T-cell (primary cell): ENCODE measurements around the gene CFAP77. TPM values are rescaled to one million over a fixed set of nuclear protein-coding genes. Genes with fewer than 3 reads are reported as not detected.

Experiments
- ATAC-seq, 4 experiments: fragments of 200-7000 bp in 3 of 4; fragments of 150-1000 bp in 1 of 4; cut with Tn5 transposase; replicated peaks in 1 of 4; 1 replicate in 3 of 4; 2 replicates in 1 of 4; pipeline ENCODE4 v1.10.0; 2021; ENCODE audit warnings: moderate library complexity in 3 of 4, mild to moderate bottlenecking in 2 of 4, moderate number of reproducible peaks in 1 of 4
- CTCF ChIA-PET, 2 donors: fragments of 300-600 bp; sonication (Branson Sonifier 250); formaldehyde crosslinking; loops; one replicate each; lab custom pipeline; 2022; ENCODE audit warnings: antibody characterized with exemption in 2 of 2; lab: Charles Lee
- POLR2A ChIA-PET, 2 donors: fragments of 300-600 bp; sonication (Branson Sonifier 250); formaldehyde crosslinking; loops; one replicate each; lab custom pipeline; 2022; ENCODE audit warnings: antibody characterized with exemption in 2 of 2; lab: Charles Lee
- DNase-seq, 35 experiments: peaks; one replicate each; pipeline versions ENCODE4 v3.0.0 to v3.0.0-alpha.2; 2013 to 2023
- H3K27ac ChIP-seq: one replicate; pipeline ENCODE4 v1.5.1; 2013; ENCODE audit warnings: low read length
- H3K27me3 ChIP-seq, 2 experiments: replicated peaks in 1 of 2; 1 replicate in 1 of 2; 2 replicates in 1 of 2; pipeline versions ENCODE4 v1.6.1 to v1.7.0; 2013; ENCODE audit warnings: low read length in 1 of 2, mixed read lengths in 1 of 2; ENCODE audit not compliant: control insufficient read depth in 2 of 2, insufficient read depth in 2 of 2; ENCODE audit errors: extremely low read depth in 1 of 2
- H3K36me3 ChIP-seq, 2 donors: 1 replicate in 1 of 2; 2 replicates in 1 of 2; pipeline versions ENCODE4 v1.6.1 to v1.7.0; 2013; ENCODE audit warnings: low read length in 1 of 2; ENCODE audit not compliant: control insufficient read depth in 2 of 2, insufficient read depth in 1 of 2; ENCODE audit errors: extremely low read depth in 1 of 2
- H3K4me1 ChIP-seq, 2 experiments: 1 replicate in 1 of 2; 2 replicates in 1 of 2; pipeline versions ENCODE4 v1.6.1 to v1.7.0; 2013; ENCODE audit warnings: low read length in 2 of 2, mixed read lengths in 1 of 2; ENCODE audit not compliant: insufficient read depth in 2 of 2, control insufficient read depth in 1 of 2; ENCODE audit errors: extremely low read depth in 1 of 2
- H3K4me3 ChIP-seq, 2 donors: 1 replicate in 1 of 2; 2 replicates in 1 of 2; pipeline versions ENCODE4 v1.5.1 to v1.7.0; 2013; ENCODE audit warnings: mild to moderate bottlenecking in 2 of 2, low read length in 1 of 2, moderate library complexity in 1 of 2; ENCODE audit not compliant: control insufficient read depth in 1 of 2; ENCODE audit errors: extremely low read depth in 1 of 2
- H3K9me3 ChIP-seq: 2 replicates; pipeline ENCODE4 v1.7.0; 2013
- H3K27ac Mint-ChIP-seq, 2 donors: one replicate each; pipeline ENCODE4 v1.8.0; 2020 to 2021; ENCODE audit warnings: mild to moderate bottlenecking in 2 of 2, mixed read lengths in 2 of 2
- H3K27me3 Mint-ChIP-seq, 2 donors: one replicate each; pipeline ENCODE4 v1.8.0; 2021 to 2022; ENCODE audit warnings: mixed read lengths in 2 of 2
- H3K36me3 Mint-ChIP-seq: one replicate; pipeline ENCODE4 v1.8.0; 2021; ENCODE audit warnings: mixed read lengths
- H3K4me1 Mint-ChIP-seq, 3 donors: one replicate each; pipeline ENCODE4 v1.8.0; 2020 to 2022; ENCODE audit warnings: mixed read lengths in 3 of 3, mild to moderate bottlenecking in 1 of 3
- H3K4me3 Mint-ChIP-seq, 3 donors: one replicate each; pipeline ENCODE4 v1.8.0; 2020 to 2022; ENCODE audit warnings: mild to moderate bottlenecking in 3 of 3, mixed read lengths in 3 of 3, moderate library complexity in 3 of 3
- H3K9me3 Mint-ChIP-seq, 3 donors: one replicate each; pipeline ENCODE4 v1.8.0; 2020 to 2022; ENCODE audit warnings: mixed read lengths in 3 of 3
- WGBS: methylation state at CpG from one replicate; pipeline ENCODE4 v1.1.5; 2013; ENCODE audit warnings: missing lambda C conversion rate; ENCODE audit not compliant: insufficient coverage; 5-methylcytosine and 5-hydroxymethylcytosine counted together
- total RNA-seq, 35 experiments: library from RNA in 6 of 35; stranded (reverse) in 6 of 35; fragments of 120-200 nt in 1 of 35; gene quantifications; one replicate each; pipeline versions ENCODE4 v1.2.1 to v1.2.4 and lab custom pipeline; 2013 to 2026

The CFAP77 gene
- total RNA-seq, 5 donors from 2014 or later (not counting 1 experiment from before 2014, with no cell fraction given): not detected

GRCh38 chr9:132439153-132439552, 29.1 kb downstream of the CFAP77 start:
- no peak overlapping the region for H3K4me3 ChIP-seq
- peaks cover 5 to 32% of the 10 kb centered on the region in 2 experiments for H3K27me3 ChIP-seq
- H3K4me1 ChIP-seq: no peaks in the 10 kb centered on the region
- no peaks in the 10 kb centered on the region for H3K9me3 ChIP-seq
- 35% methylated on average over 4 of the region's 4 CpGs for WGBS
- Mint-ChIP-seq H3K9me3 (no peaks in the 10 kb centered on the region), H3K27ac (no peak overlapping the region), H3K27me3 (peaks cover 44 to 60% of the 10 kb centered on the region in 2 donors), H3K36me3 (no peaks in the 10 kb centered on the region), H3K4me3 (no peak overlapping the region), H3K4me1 (no peaks in the 10 kb centered on the region)
- ATAC-seq (no peak), DNase-seq (no peak)
- ChIA-PET CTCF (no interaction called here), POLR2A (no interaction called here)
- no peaks in the 10 kb centered on the region for H3K36me3 ChIP-seq
- H3K27ac ChIP-seq: no peak overlapping the region

- WGBS: 83% methylated on average over 2 of the region's 6 CpGs
- no peak overlapping the region for H3K4me3 ChIP-seq
- DNase-seq: no peak
- no peaks in the 10 kb centered on the region for H3K4me1 ChIP-seq
- H3K36me3 Mint-ChIP-seq: no peaks in the 10 kb centered on the region
- ChIA-PET CTCF (no interaction called here), POLR2A (interaction anchor here in 1 of 2 donors (0.5 kb wide), 1 partner anchor 109 kb away, joined by 3 read pairs; no protein-coding TSS in a partner anchor)
- no peak overlapping the region for H3K27ac ChIP-seq
- ATAC-seq: no peak
- H3K27me3 Mint-ChIP-seq: peaks cover 38 to 59% of the 10 kb centered on the region in 2 donors
- no peaks in the 10 kb centered on the region for H3K9me3 Mint-ChIP-seq
- H3K27me3 ChIP-seq: peaks cover 5 to 39% of the 10 kb centered on the region in 2 experiments
- H3K4me3 Mint-ChIP-seq: no peak overlapping the region
- H3K27ac Mint-ChIP-seq: no peak overlapping the region
- H3K36me3 ChIP-seq: no peaks in the 10 kb centered on the region
- H3K4me1 Mint-ChIP-seq: no peaks in the 10 kb centered on the region
- no peaks in the 10 kb centered on the region for H3K9me3 ChIP-seq
Observed at GRCh38 chr9:132440735-132441134, 30.7 kb downstream of the CFAP77 start.

GRCh38 chr9:132441404-132441803, 31.4 kb downstream of the CFAP77 start:
- H3K4me1 ChIP-seq: no peaks in the 10 kb centered on the region
- Mint-ChIP-seq H3K4me1 (no peaks in the 10 kb centered on the region), H3K36me3 (no peaks in the 10 kb centered on the region), H3K27ac (no peak overlapping the region), H3K27me3 (peaks cover 38 to 61% of the 10 kb centered on the region in 2 donors), H3K4me3 (no peak overlapping the region), H3K9me3 (no peaks in the 10 kb centered on the region)
- H3K36me3 ChIP-seq: no peaks in the 10 kb centered on the region
- POLR2A ChIA-PET: interaction anchor here in 1 of 2 donors (0.5 kb wide), 1 partner anchor 109 kb away, joined by 3 read pairs; no protein-coding TSS in a partner anchor
- peaks cover 5 to 41% of the 10 kb centered on the region in 2 experiments for H3K27me3 ChIP-seq
- H3K4me3 ChIP-seq: no peak overlapping the region
- H3K9me3 ChIP-seq: no peaks in the 10 kb centered on the region
- WGBS: 62% methylated on average over 6 of the region's 10 CpGs
- CTCF ChIA-PET: no interaction called here
- DNase-seq: no peak
- no peak for ATAC-seq
- H3K27ac ChIP-seq: no peak overlapping the region

GRCh38 chr9:132443951-132444607, 34.1 kb downstream of the CFAP77 start:
- WGBS: 74% methylated on average over 5 of the region's 10 CpGs
- Mint-ChIP-seq H3K4me3 (no peak overlapping the region), H3K4me1 (no peaks in the 10 kb centered on the region), H3K9me3 (no peaks in the 10 kb centered on the region), H3K27ac (no peak overlapping the region), H3K36me3 (no peaks in the 10 kb centered on the region), H3K27me3 (peaks cover 34 to 59% of the 10 kb centered on the region in 2 donors)
- CTCF ChIA-PET: no interaction called here
- H3K9me3 ChIP-seq: no peaks in the 10 kb centered on the region
- DNase-seq: no peak
- H3K4me3 ChIP-seq: no peak overlapping the region
- peaks cover 7 to 44% of the 10 kb centered on the region in 2 experiments for H3K27me3 ChIP-seq
- no peak overlapping the region for H3K27ac ChIP-seq
- no peaks in the 10 kb centered on the region for H3K36me3 ChIP-seq
- POLR2A ChIA-PET: no interaction called here
- no peak for ATAC-seq
- no peaks in the 10 kb centered on the region for H3K4me1 ChIP-seq

- Mint-ChIP-seq H3K27me3 (peaks cover 35 to 48% of the 10 kb centered on the region in 2 donors), H3K4me1 (peaks cover 0 to 7% (median 2%) of the 10 kb centered on the region in 3 donors), H3K9me3 (no peaks in the 10 kb centered on the region), H3K4me3 (no peak overlapping the region), H3K27ac (no peak overlapping the region), H3K36me3 (no peaks in the 10 kb centered on the region)
- no peaks in the 10 kb centered on the region for H3K36me3 ChIP-seq
- WGBS: 82% methylated on average over 3 of the region's 3 CpGs
- no peak overlapping the region for H3K4me3 ChIP-seq
- no peaks in the 10 kb centered on the region for H3K9me3 ChIP-seq
- peaks cover 4 to 41% of the 10 kb centered on the region in 2 experiments for H3K27me3 ChIP-seq
- H3K27ac ChIP-seq: no peak overlapping the region
- DNase-seq (no peak), ATAC-seq (no peak)
- ChIA-PET POLR2A (no interaction called here), CTCF (no interaction called here)
- H3K4me1 ChIP-seq: peaks cover 0 to 12% of the 10 kb centered on the region in 2 experiments
Observed at GRCh38 chr9:132446887-132447286, 36.9 kb downstream of the CFAP77 start.

GRCh38 chr9:132447346-132447745, 37.3 kb downstream of the CFAP77 start:
- Mint-ChIP-seq H3K27me3 (peaks cover 33 to 47% of the 10 kb centered on the region in 2 donors), H3K4me3 (no peak overlapping the region), H3K36me3 (no peaks in the 10 kb centered on the region), H3K9me3 (no peaks in the 10 kb centered on the region), H3K27ac (no peak overlapping the region), H3K4me1 (peaks cover 0 to 10% (median 2%) of the 10 kb centered on the region in 3 donors)
- WGBS: 68% methylated on average over 5 of the region's 20 CpGs
- Histone ChIP-seq H3K9me3 (no peaks in the 10 kb centered on the region), H3K36me3 (no peaks in the 10 kb centered on the region), H3K27me3 (peaks cover 4 to 41% of the 10 kb centered on the region in 2 experiments), H3K27ac (no peak overlapping the region), H3K4me1 (peaks cover 0 to 17% of the 10 kb centered on the region in 2 experiments), H3K4me3 (no peak overlapping the region)
- POLR2A ChIA-PET: no interaction called here
- ATAC-seq (no peak), DNase-seq (no peak)
- CTCF ChIA-PET: interaction anchor here in 1 of 2 donors (0.7 kb wide), 1 partner anchor 1087 kb away, joined by 3 read pairs; no protein-coding TSS in a partner anchor
